DMS 273 treated with DMSO at 0.1 percent for 48 hours (cell line): ENCODE measurements around the gene LYSMD1.
A peak's percentile ranks its signal among the peaks of the same experiment; 100 is the strongest.
"Not testable (repeated sequence)": the region's sequence is repeated elsewhere in the genome, so short reads cannot be mapped to it uniquely, and the experiment has no call there.

Experiments used
- DNase-seq: peaks from one replicate; lab custom pipeline; 2025; lab: John Stamatoyannopoulos, UW

The LYSMD1 gene, protein sequence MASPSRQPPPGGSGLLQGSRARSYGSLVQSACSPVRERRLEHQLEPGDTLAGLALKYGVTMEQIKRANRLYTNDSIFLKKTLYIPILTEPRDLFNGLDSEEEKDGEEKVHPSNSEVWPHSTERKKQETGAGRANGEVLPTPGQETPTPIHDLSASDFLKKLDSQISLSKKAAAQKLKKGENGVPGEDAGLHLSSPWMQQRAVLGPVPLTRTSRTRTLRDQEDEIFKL

DNA sequence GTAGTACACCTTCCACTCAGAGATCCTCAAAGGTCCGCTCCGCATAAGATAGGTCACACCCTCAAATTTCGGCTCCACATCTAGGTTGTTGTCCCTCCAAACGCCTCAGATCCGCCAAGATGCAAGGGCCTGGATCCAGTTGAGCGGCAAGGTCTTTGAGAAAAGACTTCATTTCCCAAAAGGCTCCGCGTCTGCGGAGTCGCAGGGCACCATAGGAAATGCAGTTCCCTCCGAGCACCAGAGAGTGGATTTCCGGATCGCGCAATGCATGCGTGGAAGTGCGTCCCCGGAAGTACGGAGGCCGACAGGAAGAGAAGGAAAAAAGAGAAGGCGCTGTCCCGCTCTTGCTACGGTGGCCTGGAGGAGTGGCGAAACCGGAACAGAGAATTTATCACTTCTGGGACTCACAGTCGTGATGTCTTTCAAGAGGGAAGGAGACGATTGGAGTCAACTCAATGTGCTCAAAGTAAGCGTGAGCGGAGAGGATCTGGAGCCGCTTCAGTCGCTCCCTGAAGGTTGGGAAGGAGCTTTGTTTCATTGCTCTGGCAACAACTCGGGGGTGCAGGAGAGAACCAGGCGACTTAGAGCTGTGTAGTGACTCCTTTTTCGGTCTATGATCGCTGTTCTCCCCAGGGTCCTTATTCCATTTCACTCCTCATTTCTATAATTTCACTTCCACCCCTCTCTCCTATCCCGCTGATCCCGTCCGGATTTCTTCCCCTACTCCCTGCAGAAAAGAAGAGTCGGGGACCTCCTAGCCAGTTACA is at the start of gene LYSMD1, which contains the start of gene SCNM1:
Gene LYSMD1, minus strand, starts transcription at position 165 of the 767 bp plus-strand sequence. CDS start 644 bp downstream, outside the sequence.
Gene SCNM1, plus strand, starts transcription at position 407 of the 767 bp plus-strand sequence. Its CDS starts 9 bp downstream, at position 416.
- DNase-seq = peak; percentile 100

DNA sequence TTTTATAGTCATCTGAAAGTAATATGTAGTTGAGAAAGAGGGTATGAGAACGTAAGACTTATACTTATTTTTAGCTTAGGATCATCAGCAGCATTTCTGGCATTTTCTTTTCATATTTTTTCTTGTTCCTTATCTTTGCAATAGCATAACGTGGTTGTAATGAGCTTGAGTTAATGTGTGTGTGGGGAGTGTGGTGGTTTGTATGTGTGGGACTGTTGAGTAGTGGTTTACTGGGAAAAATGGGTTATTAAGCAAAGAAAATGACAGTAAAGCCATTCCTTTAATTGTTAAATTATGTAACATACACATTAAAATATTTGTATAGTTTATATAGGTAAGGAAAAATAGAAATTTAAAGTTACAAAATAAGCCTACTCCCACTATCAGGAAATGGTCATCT is 47.9 kb upstream of the LYSMD1 start:
- DNase-seq = no peak

DNA sequence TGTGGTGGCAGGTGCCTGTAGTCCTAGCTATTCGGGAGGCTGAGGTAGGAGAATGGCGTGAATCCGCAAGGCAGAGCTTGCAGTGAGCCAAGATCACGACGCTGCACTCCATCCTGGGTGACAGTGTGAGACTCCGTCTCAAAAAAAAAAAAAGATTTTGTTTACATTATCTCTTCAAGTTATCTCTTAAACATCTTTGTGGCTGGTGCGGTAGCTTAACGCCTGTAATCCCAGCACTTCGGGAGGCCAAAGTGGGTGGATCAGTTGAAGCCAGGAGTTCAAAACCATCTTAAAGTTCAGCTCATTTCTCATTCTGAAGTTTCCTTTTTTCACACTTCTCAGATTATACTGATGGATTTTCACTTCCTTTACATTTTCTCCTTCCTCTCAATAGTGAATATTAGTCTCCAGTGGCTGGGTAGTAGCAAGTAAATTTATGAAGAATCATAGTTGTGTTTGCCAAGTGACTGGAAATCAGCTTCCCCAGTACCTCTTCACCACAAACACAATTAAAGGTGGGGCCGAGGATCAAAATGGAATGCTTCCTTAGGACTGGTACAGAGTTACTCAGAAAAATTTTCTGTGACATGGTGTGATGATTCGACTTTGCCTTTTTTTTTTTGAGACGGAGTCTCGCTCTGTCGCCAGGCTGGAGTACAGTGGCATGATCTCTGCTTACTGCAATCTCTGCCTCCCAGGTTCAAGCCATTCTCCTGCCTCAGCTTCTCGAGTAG is 46.4 kb upstream of the LYSMD1 start:
- no peak for DNase-seq

DNA sequence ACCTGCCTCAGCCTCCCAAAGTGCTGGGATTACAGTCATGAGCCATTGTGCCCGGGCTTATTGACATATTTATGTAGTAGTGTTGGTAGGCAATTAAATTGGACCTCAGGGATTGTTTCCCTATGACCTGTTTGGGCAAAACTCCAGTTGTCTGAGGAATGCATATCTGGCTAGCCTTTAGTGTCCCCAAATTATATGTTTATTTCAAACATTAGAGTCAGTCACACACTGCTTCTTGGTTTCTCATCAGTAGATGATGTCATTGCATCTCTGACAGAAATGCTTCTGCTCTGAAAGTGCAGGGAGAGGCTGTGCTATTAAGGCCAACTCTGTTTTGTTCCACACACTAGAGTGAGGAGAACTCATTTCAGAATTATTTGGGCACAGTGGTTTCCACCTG is 45.1 kb upstream of the LYSMD1 start:
- no peak for DNase-seq

DNA sequence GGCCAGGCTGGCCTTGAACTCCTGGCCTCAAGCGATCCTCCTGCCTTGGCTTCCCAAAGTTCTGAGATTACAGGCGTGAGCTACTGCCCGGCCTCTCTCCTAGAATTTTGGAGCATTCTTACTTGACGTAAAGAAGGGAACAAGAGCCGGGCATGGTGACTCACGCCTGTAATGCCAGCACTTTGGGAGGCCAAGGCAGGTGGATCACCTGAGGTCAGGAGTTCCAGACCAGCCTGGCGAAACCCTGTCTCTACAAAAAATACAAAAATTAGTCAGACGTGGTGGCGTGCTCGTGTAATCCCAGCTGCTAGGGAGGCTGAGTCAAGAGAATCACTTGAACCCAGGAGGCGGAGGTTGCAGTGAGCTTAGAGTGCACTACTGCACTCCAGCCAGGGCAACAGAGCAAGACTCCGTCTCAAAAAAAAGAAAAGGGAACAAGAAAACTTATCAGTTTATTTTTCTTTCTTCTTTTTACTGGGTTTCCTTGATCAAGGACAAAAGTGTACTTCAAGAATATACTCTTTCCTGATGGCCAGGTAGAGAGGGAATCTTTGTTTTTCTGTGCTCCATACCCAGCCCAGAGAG is 39.8 kb upstream of the LYSMD1 start:
- not testable (repeated sequence) for DNase-seq

DNA sequence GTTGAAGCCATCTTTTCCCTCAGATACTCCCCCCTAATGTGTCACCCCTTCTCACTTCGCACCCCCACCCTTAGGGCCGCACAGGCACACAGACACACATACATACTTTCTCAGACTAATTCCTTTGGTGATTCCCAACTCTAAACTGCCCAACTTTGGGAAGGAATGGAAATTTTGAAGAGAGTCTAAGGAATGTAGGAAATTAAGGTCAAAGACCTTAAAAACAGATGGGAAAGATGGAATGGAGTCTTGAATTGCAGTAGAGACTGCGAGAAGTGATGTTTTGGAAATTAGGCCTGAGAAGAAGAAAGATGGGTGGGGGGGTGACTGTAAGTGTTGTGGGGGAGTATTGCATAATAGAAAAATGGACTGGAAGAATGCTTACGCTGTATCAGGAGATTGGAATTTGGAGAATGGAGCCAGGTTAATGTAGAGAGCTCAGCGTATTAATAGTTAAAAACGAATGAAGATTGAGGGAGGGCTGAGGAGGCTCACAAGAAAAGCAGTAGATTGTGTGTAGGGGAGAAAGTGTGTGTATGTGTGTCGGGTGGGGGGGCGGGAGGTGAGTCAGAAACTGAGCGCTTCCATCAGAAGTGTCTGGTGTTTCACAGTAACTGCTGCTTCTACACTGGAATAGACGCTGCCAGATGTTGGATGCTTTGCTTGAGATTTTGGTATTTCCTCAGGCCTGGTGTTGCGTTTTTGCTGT is 34.3 kb upstream of the LYSMD1 start:
- peak; percentile 96 for DNase-seq

DNA sequence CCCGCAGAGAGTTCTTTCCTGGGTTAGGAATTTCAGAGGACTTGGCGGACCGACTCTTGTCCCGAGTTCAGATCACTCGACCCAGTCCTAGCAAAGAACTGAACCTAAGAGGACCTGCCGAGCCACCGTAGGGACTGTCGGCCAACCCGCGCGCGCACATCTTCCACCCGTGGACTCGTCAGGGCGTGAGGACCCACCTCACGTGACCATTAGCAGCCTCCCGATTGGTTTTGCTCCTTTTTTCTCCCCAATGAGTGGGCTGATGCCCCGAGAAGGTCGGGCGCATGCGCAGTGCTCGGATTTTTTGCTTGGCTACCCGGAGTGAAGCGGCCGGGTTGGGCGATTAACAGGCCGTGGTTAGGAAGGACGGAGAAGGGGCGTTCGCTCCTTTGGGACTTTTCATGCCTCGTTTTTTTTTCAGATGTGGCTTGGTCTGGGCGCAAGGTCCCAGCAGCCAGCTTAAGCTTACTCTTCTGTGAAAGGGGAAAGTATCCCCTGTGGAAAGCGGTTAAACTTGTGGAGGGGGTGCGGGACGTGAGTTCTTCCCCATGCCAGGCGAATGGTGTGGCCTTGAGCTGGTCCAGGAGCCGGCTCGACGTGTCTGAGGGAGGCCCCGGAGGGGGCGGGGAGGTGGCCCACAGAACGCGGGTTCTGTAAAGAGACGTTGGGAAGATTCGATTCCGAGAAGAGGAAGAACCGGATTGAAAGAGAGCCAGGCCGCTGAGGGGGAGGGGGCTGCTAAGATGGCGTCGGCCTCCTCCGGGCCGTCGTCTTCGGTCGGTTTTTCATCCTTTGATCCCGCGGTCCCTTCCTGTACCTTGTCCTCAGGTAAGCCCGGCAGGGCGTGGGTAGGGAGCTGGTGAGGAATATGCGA is 32.8 kb upstream of the LYSMD1 start, which contains the start of gene PIP5K1A:
Gene PIP5K1A, plus strand, starts transcription at position 299 of the 874 bp plus-strand sequence. Its CDS starts 445 bp downstream, at position 744.
- DNase-seq = peak; percentile 100

DNA sequence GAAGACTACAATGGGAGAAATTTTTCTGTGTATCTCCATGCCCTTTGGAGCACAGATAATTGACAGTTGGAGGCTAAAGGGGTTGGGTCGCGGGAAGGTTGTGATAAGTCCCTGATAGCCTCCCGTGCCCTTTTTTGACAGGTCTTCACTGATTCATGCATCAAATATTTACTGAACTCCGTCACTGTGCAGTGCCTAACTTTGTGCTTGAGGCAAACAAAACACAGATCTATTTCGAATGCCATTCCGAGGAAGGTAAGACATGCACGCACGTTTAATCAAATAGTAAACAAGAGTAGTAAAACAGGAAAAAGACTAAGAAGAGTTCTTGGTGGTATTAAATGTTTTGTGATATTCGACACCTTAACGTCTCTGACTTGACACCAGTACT is 32.2 kb upstream of the LYSMD1 start:
- no peak for DNase-seq

DNA sequence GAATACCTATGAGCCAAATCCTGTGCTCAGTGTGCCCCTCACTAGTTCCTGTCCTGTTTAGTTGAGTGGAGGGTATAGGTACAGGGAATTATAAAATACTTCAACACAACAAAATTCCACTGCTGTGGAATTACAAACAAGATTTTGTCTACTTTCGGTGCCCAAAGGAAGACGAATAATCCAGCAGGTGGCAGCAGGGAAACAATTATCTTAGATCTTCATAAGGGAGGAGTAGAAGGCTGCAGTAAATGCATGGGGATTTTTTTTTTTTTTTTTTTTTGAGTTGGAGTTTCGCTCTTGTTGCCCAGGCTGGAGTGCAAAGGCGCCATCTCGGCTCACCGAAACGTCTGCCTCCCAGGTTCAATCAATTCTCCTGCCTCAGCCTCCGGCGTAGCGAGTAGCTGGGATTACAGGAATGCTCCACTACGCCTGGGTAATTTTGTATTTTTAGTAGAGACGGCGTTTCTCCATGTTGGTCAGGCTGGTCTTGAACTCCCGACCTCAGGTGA is 30.6 kb upstream of the LYSMD1 start:
- DNase-seq = peak; percentile 100

DNA sequence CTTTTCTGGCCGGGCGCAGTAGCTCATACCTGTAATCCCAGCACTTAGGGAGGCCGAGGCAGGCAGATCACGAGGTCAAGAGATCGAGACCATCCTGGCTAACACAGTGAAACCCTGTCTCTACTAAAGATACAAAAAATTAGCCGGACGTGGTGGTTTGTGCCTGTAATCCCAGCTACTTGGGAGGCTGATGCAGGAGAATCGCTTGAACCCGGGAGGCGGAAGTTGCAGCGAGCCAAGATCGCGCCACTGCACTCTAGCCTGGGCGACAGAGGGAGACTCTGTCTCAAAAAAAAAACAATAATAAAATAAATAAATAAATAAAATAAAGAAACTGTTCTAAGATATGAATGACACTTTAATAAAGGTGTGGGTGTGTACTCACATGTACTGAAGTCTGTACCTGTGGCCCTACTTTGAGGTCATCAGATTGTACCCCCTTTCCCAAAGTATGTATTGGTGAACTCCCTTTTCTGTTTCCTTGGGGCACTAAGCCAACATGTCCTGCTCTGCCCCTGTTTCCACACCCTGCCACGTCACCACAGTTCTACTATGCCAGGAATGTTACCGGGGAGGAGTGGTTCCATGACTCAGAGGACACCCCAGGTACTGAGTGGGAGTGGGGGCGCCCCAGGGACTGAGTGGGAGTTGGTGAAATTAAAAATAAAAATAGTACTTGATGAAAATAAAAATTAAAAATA is 29.3 kb upstream of the LYSMD1 start:
- not testable (repeated sequence) for DNase-seq

DNA sequence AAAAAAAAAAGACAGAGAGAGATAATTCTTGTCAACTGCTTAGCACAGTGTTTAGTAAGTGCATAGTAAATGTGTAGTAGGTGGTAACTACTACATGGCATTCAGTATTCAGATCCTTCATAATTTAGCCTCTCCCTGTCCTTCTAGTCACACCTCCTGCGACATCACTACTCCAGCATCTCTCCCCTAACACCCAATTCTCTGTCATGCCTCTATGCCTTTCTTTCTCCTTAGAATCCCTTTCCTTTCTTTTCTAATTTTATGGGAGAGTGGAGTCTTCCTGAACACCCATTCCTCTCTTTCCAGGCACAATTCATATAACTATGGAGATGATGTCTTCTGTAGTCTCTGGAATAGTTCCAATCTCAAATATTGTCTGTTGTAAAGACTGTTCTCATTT is 28.2 kb upstream of the LYSMD1 start:
- DNase-seq = no peak

DNA sequence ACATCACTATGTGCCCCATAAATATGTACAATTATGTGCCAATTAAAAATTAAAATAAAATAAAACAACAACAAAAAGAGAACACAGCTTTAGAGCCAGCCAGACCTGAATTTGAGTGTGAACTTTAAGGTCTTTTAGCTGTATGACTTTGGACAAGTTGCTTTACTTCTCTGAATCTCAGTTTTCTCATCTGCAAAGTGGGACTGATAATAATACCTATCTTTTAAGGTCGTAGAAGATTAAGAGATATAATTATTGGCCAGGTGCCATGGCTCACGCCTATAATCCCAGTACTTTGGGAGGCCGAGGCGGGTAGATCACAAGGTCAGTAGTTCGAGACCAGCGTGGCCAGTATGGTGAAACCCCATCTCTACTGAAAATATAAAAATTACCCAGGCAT is 27.6 kb upstream of the LYSMD1 start:
- DNase-seq = no peak

DNA sequence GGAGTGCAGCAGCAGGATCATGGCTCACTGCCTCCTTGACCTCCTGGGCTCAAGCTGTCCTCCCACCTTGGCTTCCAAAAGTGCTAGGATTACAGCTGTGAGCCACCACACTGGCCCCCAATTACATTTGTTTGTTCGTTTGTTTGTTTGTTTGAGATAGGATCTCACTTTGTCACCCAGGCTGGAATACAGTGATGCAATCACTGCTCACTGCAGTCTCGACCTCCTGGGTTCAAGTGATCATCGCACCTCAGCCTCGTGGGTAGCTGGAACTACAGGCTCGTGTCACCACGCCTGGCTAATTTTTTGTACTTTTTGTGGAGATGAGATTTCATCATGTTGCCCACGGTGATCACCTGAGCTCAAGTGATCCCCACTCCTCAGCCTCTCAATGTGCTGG is 26.3 kb upstream of the LYSMD1 start:
- no peak for DNase-seq

DNA sequence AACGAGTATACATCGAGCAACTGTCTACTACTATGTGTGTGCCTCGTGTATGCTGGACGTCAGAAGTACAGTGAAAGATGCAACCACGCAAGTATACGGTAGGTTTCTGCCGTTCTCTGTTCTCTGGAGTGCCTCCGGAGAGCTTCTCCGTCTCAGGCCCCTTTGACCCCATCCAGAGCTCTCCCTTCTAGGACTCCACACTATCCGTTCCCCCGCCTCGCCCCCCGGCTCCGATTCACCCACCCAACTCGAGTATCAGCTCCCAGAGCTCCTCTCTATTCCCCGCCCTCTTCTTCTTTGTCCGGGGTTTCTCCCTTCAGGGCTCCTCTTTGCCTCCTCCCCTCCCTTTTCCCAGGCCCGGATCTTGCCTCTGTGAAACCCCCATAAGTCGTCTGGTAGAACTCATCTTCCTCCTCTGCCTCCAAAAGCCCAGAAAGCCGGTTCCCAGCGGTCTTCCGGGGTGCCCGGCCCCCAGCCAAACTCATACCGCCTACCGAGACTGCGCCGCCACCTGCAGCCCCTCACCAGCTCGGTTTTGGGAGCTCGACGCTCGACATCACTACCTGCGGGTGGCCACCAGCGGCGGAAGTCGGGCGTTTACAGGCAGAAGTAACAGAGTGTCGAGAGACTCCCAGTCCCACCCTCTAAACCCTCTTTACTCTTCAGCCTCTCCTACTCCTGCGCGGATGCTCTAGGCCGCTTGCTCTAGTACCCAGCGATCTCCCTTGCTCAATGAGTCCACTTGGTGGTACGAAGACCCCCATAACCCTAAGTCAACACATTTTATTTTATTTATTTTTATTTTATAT is 24.1 kb upstream of the LYSMD1 start, which contains the start of gene VPS72:
Gene VPS72, minus strand, starts transcription at position 561 of the 809 bp plus-strand sequence. Its CDS starts 76 bp downstream, at position 485.
- peak; percentile 100 for DNase-seq

DNA sequence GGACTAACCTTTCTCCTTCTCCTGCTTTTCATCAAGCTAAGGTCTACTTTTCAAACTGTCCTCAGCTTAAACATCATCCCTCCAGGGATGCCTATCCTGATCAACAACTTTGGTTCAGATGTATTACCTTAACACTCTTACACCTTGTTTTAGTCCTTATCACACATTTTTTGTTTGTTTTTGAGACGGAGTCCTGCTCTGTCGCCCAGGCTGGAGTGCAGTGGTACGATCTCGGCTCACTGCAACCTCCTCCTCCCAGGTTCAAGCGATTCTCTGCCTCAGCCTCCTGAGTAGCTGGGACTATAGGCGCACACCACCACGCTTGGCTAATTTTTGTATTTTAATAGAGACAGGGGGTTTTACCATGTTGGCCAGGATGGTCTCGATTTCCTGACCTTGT is 23.0 kb upstream of the LYSMD1 start:
- DNase-seq = not testable (repeated sequence)

DNA sequence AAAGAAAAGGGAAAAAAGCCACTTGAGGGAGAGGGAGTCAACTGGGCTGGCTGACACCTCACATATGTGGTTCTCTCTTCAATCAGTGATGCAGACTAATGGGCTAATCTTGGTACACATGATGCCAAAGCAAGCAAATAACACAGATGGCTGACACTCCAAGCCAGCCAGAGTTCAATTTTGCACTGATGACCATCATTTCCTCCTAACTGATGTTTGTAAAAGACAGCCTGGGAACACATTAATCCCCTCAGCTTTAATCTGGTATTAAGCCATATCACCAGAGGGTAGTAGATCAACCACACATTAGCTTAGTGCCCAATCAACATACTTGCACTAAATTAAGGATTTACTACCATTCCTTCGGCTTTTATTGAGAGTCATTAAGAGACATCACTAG is 21.5 kb upstream of the LYSMD1 start:
- DNase-seq = no peak

DNA sequence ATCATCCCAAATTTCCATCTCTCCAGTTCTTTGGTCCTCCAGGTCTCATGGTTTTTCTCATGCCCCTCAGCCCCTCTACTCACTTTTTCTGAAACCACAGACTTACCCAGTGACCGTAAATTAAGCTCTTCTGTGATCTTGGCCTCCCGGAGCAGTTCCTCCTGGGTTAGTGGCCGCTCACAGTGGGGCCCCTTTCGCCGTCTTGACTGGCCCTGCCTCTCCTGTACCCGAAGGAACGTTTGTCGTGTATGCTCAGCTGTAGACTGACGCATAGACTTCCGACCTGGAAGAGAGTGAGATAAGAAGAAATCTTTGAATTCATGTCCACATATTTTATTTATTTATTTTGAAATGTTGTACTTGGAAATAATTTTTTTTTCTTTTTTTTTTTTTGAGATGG is 18.5 kb upstream of the LYSMD1 start:
- DNase-seq = no peak

DNA sequence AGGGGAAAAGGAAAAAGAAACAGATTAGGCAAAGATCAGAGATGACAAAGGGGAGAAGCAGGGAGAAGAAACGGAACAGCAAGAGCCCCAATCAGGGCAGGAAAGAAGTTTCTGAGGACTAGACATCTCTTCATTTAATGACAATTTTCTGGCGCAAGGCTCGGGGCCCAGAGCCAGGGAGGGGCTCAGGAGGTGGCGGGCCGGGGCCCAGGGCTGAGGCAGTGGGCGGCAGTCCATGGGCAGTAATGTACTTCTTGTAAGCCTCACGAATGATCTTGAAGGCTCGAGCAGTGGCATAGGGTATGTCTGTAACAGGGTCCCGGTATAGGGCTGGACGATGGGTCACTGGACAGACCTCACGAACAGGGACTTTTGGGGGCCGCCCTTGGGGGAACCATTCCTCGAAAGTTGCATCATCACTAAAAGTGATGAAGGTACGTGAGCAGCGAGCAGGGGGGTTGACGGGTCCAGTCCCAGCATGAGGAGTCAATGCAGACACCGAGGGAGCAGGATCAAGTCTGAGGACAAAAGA is 10.9 kb upstream of the LYSMD1 start:
- no peak for DNase-seq
